Uterus (tissue), 2 donors: ENCODE measurements around the gene TRUB1.

ENCODE experiments used
- POLR2A ChIP-seq, 2 donors: fragments of 450-650 bp; IDR thresholded peaks; one replicate each; pipeline ENCODE4 v1.6.1; 2016; ENCODE audit warnings: antibody characterized with exemption in 2 of 2, mild to moderate bottlenecking in 1 of 2, moderate library complexity in 1 of 2
- TF ChIP-seq, protein P1 (sequence below), 4 experiments: fragments of 200-600 bp in 2 of 4; fragments of 450-650 bp in 2 of 4; sonication (generic) in 2 of 4; IDR thresholded peaks; one replicate each; pipeline ENCODE4 v1.5.1; 2016 to 2019; ENCODE audit warnings: antibody characterized with exemption in 4 of 4, mild to moderate bottlenecking in 2 of 4, moderate library complexity in 1 of 4

DNA sequence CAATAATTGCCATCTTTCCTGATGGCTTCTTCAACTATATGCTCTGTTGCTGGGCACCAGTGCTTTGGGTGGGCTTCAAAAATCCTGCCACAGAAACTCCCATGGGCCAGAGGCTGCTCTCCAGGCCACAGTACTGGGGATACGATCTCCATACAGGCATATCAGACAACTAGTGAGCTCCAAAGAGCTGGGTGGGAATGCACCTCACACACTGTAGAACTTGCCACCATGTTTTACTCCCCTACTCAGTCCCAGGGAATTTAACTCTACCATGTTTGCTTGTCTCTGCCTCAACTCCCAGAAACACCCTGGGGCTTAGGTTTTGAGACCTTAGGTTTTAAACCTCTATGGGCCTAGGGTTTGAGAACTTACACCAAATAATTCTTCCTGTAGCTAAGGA, 20.5 kb upstream of the TRUB1 start:
- no peak for TF ChIP-seq POLR2A (IDR thresholded peaks at IDR 0.05)
- TF ChIP-seq, protein P1, sequence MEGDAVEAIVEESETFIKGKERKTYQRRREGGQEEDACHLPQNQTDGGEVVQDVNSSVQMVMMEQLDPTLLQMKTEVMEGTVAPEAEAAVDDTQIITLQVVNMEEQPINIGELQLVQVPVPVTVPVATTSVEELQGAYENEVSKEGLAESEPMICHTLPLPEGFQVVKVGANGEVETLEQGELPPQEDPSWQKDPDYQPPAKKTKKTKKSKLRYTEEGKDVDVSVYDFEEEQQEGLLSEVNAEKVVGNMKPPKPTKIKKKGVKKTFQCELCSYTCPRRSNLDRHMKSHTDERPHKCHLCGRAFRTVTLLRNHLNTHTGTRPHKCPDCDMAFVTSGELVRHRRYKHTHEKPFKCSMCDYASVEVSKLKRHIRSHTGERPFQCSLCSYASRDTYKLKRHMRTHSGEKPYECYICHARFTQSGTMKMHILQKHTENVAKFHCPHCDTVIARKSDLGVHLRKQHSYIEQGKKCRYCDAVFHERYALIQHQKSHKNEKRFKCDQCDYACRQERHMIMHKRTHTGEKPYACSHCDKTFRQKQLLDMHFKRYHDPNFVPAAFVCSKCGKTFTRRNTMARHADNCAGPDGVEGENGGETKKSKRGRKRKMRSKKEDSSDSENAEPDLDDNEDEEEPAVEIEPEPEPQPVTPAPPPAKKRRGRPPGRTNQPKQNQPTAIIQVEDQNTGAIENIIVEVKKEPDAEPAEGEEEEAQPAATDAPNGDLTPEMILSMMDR (IDR thresholded peaks at IDR 0.05) = no peak
